Smooth muscle cell (in vitro differentiated cells): ENCODE measurements around the gene NUDT16L1. TPM values are rescaled to one million over a fixed set of nuclear protein-coding genes. Genes with fewer than 3 reads are reported as not detected.

ENCODE experiments used
- DNase-seq: peaks from one replicate; lab custom pipeline; 2025; ENCODE audit not compliant: unreplicated experiment; lab: John Stamatoyannopoulos, UW
- H2AFZ ChIP-seq: fragments of 200-600 bp; sonication (generic); 2 replicates; pipeline ENCODE4 v1.6.0; 2016; ENCODE audit warnings: antibody characterized with exemption, low read depth, mild to moderate bottlenecking
- H3F3A ChIP-seq: fragments of 200-600 bp; sonication (generic); 2 replicates; pipeline ENCODE4 v1.6.0; 2017; ENCODE audit warnings: antibody characterized with exemption, low read depth
- H3K27ac ChIP-seq: fragments of 200-600 bp; sonication (generic); 2 replicates; pipeline ENCODE4 v1.5.1; 2016; ENCODE audit warnings: low read depth, mild to moderate bottlenecking
- H3K27me3 ChIP-seq: fragments of 200-600 bp; sonication (generic); 2 replicates; pipeline ENCODE4 v1.6.1; 2016; ENCODE audit warnings: low read depth, mild to moderate bottlenecking
- H3K36me3 ChIP-seq: fragments of 200-600 bp; sonication (generic); 2 replicates; pipeline ENCODE4 v1.5.1; 2016; ENCODE audit warnings: low read depth
- H3K4me1 ChIP-seq: fragments of 200-600 bp; sonication (generic); 2 replicates; pipeline ENCODE4 v1.5.1; 2016; ENCODE audit warnings: low read depth
- H3K4me2 ChIP-seq: fragments of 200-600 bp; sonication (generic); 2 replicates; pipeline ENCODE4 v1.6.0; 2016; ENCODE audit warnings: mild to moderate bottlenecking
- H3K4me3 ChIP-seq: fragments of 200-600 bp; sonication (generic); 2 replicates; pipeline ENCODE4 v1.5.1; 2016; ENCODE audit warnings: mild to moderate bottlenecking
- H3K79me2 ChIP-seq: fragments of 200-600 bp; sonication (generic); 2 replicates; pipeline ENCODE4 v1.6.0; 2016; ENCODE audit warnings: low read depth, mild to moderate bottlenecking
- H3K9ac ChIP-seq: fragments of 200-600 bp; sonication (generic); 2 replicates; pipeline ENCODE4 v1.6.0; 2016; ENCODE audit warnings: low read depth
- H3K9me3 ChIP-seq: fragments of 200-600 bp; sonication (generic); replicated peaks from 2 replicates; pipeline ENCODE4 v1.5.1; 2016; ENCODE audit warnings: low read depth
- H4K20me1 ChIP-seq: fragments of 200-600 bp; sonication (generic); 2 replicates; pipeline ENCODE4 v1.6.0; 2016; ENCODE audit warnings: low read depth
- CTCF ChIP-seq: fragments of 200-600 bp; sonication (generic); IDR thresholded peaks from 2 replicates; pipeline ENCODE4 v1.5.1; 2017; ENCODE audit warnings: borderline replicate concordance, mild to moderate bottlenecking, antibody characterized with exemption; ENCODE audit not compliant: insufficient read depth, poor library complexity, severe bottlenecking
- WGBS: methylation state at CpG from one replicate; pipeline ENCODE4 v1.1.7; 2016; ENCODE audit warnings: low lambda C conversion rate; 5-methylcytosine and 5-hydroxymethylcytosine counted together
- polyA plus RNA-seq: library from polyadenylated mRNA; unstranded; fragments of >200 nt; fragmentation: Nextera tagmentation; extraction: Ambion mirVana; gene quantifications from 2 replicates; pipeline ENCODE4 v1.2.1, GENCODE V29; 2016
- total RNA-seq: library from RNA; depleted of rRNA; stranded (reverse); fragments of >200 nt; gene quantifications from 2 replicates; pipeline ENCODE4 v1.2.3, GENCODE V29; 2014

NUDT16L1 gene
- total and polyA plus RNA-seq, 2 experiments from 2014 or later = 17.6 to 48.3 TPM

- Histone ChIP-seq H3K9me3 (no peaks in the 10 kb centered on the region), H3K4me2 (no peak overlapping the region), H4K20me1 (peaks cover 89% of the 10 kb centered on the region), H3K79me2 (peaks cover 16% of the 10 kb centered on the region), H3K27me3 (no peaks in the 10 kb centered on the region), H3K36me3 (no peaks in the 10 kb centered on the region), H3F3A (no peaks in the 10 kb centered on the region), H3K4me1 (no peaks in the 10 kb centered on the region), H3K27ac (no peak overlapping the region), H2AFZ (no peak overlapping the region), H3K4me3 (no peak overlapping the region), H3K9ac (no peak overlapping the region)
- 97% methylated on average over 13 of the region's 13 CpGs for WGBS
- no peak for TF ChIP-seq CTCF
- DNase-seq = no peak
Observed at GRCh38 chr16:4651827-4652226, 41.5 kb upstream of the NUDT16L1 start.

- no peak for DNase-seq
- H4K20me1 ChIP-seq = peaks cover 88% of the 10 kb centered on the region
- peaks cover 9% of the 10 kb centered on the region for H3K79me2 ChIP-seq
- no peak overlapping the region for H3K27ac ChIP-seq
- WGBS = 97% methylated on average over 25 of the region's 25 CpGs
- H3K9ac ChIP-seq = no peak overlapping the region
- H3K27me3 ChIP-seq = no peaks in the 10 kb centered on the region
- H3K4me2 ChIP-seq = no peak overlapping the region
- H2AFZ ChIP-seq = no peak overlapping the region
- TF ChIP-seq CTCF = no peak
- no peaks in the 10 kb centered on the region for H3F3A ChIP-seq
- H3K4me3 ChIP-seq = no peak overlapping the region
- no peaks in the 10 kb centered on the region for H3K9me3 ChIP-seq
- no peaks in the 10 kb centered on the region for H3K4me1 ChIP-seq
- no peaks in the 10 kb centered on the region for H3K36me3 ChIP-seq
Observed at GRCh38 chr16:4652561-4652960, 40.8 kb upstream of the NUDT16L1 start.

- Histone ChIP-seq H3K9ac (no peak overlapping the region), H2AFZ (no peak overlapping the region), H3K36me3 (no peaks in the 10 kb centered on the region), H3K4me1 (no peaks in the 10 kb centered on the region), H3F3A (no peaks in the 10 kb centered on the region), H4K20me1 (peaks cover 75% of the 10 kb centered on the region), H3K79me2 (peaks cover 4% of the 10 kb centered on the region), H3K9me3 (no peaks in the 10 kb centered on the region), H3K4me3 (no peak overlapping the region), H3K27me3 (no peaks in the 10 kb centered on the region), H3K27ac (no peak overlapping the region), H3K4me2 (no peak overlapping the region)
- no peak for DNase-seq
- 97% methylated on average over 16 of the region's 16 CpGs for WGBS
- no peak for TF ChIP-seq CTCF
Observed at GRCh38 chr16:4654011-4654963, 39.1 kb upstream of the NUDT16L1 start.
